ENCODE data around the gene C10orf62.

C10orf62 gene

GRCh38 chr10:97584798-97585438 is 4.6 kb upstream of the C10orf62 start:
- no peak for TF ChIP-seq POLR2A (IDR thresholded peaks at IDR 0.05; ENCODE audit: low read depth, low read length)
- DNase-seq (ENCODE audit: insufficient read length, low spot score): no peak
- no peak for FAIRE-seq

GRCh38 chr10:97585439-97585811 is 4.1 kb upstream of the C10orf62 start:
- FAIRE-seq (no peak), DNase-seq (ENCODE audit: insufficient read length, low spot score) (no peak)
- TF ChIP-seq POLR2A (IDR thresholded peaks at IDR 0.05; ENCODE audit: low read depth, low read length): no peak

GRCh38 chr10:97587183-97587582 is 2.3 kb upstream of the C10orf62 start:
- DNase-seq (ENCODE audit: insufficient read length, low spot score) (no peak), FAIRE-seq (no peak)
- TF ChIP-seq POLR2A (IDR thresholded peaks at IDR 0.05; ENCODE audit: low read depth, low read length): no peak

- DNase-seq (ENCODE audit: insufficient read length, low spot score): no peak
- no peak for TF ChIP-seq POLR2A (IDR thresholded peaks at IDR 0.05; ENCODE audit: low read depth, low read length)
- no peak for FAIRE-seq
Measured at GRCh38 chr10:97590082-97590747, 694 bp downstream of the C10orf62 start.

- TF ChIP-seq POLR2A (IDR thresholded peaks at IDR 0.05; ENCODE audit: low read depth, low read length): no peak
- no peak for FAIRE-seq
- DNase-seq (ENCODE audit: insufficient read length, low spot score): no peak
Measured at GRCh38 chr10:97590748-97591495, 1.4 kb downstream of the C10orf62 start.

- TF ChIP-seq POLR2A (IDR thresholded peaks at IDR 0.05; ENCODE audit: low read depth, low read length): no peak
- FAIRE-seq: no peak
- DNase-seq (ENCODE audit: insufficient read length, low spot score): no peak
Measured at GRCh38 chr10:97593421-97593820, 3.9 kb downstream of the C10orf62 start.

- FAIRE-seq (peak; percentile 80), DNase-seq (ENCODE audit: insufficient read length, low spot score) (peak; percentile 86)
- no peak for TF ChIP-seq POLR2A (IDR thresholded peaks at IDR 0.05; ENCODE audit: low read depth, low read length)
Measured at GRCh38 chr10:97596101-97597082, 6.9 kb downstream of the C10orf62 start.

- DNase-seq (ENCODE audit: insufficient read length, low spot score) (no peak), FAIRE-seq (no peak)
- TF ChIP-seq POLR2A (IDR thresholded peaks at IDR 0.05; ENCODE audit: low read depth, low read length): no peak
Measured at GRCh38 chr10:97597778-97598177, 8.3 kb downstream of the C10orf62 start.

GRCh38 chr10:97598407-97599271 is 9.1 kb downstream of the C10orf62 start:
- no peak for FAIRE-seq
- no peak for DNase-seq (ENCODE audit: insufficient read length, low spot score)
- no peak for TF ChIP-seq POLR2A (IDR thresholded peaks at IDR 0.05; ENCODE audit: low read depth, low read length)

- DNase-seq (ENCODE audit: insufficient read length, low spot score) (no peak), FAIRE-seq (no peak)
- TF ChIP-seq POLR2A (IDR thresholded peaks at IDR 0.05; ENCODE audit: low read depth, low read length): no peak
Measured at GRCh38 chr10:97599272-97599619, 9.7 kb downstream of the C10orf62 start.

GRCh38 chr10:97600616-97601015 is 11.1 kb downstream of the C10orf62 start:
- FAIRE-seq: no peak
- DNase-seq (ENCODE audit: insufficient read length, low spot score): no peak
- TF ChIP-seq POLR2A (IDR thresholded peaks at IDR 0.05; ENCODE audit: low read depth, low read length): no peak

GRCh38 chr10:97601268-97602215 is 12.0 kb downstream of the C10orf62 start:
- TF ChIP-seq POLR2A (IDR thresholded peaks at IDR 0.05; ENCODE audit: low read depth, low read length): no peak
- FAIRE-seq: no peak

More at GRCh38 chr10:97601268-97602215, 12.0 kb downstream of the C10orf62 start:
- no peak for DNase-seq (ENCODE audit: insufficient read length, low spot score)
